Skeletal muscle cell (primary cell): ENCODE data around the gene USP40.

Experiments
- DNase-seq: peaks from one replicate; pipeline ENCODE4 v3.0.0-alpha.2; 2010; ENCODE audit warnings: low read depth
- H3K4me3 ChIP-seq: 2 replicates; pipeline ENCODE4 v1.5.1; 2011; ENCODE audit warnings: low read depth, mild to moderate bottlenecking, control low read depth, low read length, moderate library complexity

Gene USP40

DNA sequence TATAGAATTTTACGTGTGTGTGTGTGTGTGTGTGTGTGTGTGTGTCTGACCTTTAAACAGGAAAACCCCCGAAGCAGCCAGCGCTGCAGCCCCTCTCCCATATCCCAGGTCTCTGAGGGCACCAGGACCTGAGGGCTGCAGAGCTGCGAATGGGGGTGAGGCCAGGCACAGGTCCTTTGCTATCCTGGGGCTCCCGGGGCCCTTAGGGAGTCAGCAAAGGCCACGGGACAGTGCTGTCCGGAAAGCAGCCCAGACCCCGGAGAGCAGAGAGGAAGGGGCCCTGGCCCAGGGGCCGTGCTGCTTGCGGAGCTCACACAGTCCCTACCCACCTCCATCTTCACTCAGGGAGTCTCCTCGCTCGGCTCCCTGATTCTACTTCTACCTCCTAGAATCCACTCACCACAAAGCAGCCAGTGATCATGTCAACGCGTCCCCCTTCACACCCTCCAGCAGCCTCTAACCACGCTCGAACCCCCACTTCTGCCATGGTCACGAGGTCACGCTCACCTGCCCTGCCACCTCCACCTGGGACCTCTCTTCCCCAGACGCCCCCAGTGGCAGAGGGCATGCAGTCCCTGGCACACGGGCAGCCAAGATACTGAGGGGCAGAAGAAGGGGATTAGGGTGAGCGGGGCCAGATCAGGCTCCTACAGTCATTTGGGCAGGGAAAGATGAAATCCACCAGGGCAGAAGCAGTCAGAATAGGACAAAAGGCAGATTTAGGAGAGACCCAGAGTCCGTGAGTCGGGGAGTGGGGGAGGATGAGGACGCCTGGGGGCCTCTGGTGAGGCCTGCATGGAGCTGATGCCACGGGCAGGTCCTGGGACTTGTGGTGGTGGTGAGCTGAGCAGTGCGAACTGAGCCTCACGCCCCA is 86.7 kb downstream of the USP40 start:
- no peak for DNase-seq
- no peak overlapping the region for H3K4me3 ChIP-seq

DNA sequence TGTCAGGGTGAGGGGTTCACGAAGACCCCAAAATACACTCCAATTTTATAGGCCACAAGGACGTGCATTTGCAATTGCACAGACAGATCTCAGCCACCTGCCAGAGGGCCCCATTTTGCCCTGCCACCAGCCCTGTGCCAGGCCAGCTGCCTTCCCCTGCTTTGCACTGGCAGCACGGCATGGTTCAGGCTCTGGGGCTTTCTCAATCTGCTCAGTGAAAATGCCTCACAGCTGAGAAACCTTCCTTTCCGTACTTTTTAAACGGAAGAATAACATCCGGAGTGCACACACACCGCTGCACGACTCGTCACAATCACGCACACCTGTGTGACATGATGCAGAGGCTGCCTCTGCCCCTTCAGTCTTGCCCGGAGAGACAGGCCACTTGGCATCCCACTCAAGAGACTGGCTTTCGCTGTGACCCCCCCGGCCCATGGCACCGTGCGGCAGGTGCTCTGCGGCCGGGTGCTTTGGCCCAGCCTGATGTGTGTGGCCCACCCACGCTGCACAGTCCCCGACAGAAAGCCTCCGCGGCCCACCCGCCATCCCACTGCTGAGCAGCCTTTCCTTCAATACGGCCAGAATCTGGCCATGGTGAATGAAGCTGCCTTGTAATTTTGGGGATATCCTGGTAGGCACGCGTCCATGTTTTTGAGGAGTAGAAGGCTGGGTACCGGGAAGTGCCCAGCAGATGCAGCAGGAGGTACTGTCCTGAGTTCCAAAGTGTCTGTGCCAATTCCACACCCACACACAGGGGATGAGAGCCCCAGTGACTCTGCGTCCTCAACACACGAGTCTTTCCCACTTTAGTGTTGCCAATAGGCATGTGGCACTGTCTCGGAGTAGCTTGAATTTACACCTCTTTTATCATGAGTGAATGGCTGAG is 88.8 kb downstream of the USP40 start:
- H3K4me3 ChIP-seq = no peak overlapping the region
- DNase-seq = no peak

DNA sequence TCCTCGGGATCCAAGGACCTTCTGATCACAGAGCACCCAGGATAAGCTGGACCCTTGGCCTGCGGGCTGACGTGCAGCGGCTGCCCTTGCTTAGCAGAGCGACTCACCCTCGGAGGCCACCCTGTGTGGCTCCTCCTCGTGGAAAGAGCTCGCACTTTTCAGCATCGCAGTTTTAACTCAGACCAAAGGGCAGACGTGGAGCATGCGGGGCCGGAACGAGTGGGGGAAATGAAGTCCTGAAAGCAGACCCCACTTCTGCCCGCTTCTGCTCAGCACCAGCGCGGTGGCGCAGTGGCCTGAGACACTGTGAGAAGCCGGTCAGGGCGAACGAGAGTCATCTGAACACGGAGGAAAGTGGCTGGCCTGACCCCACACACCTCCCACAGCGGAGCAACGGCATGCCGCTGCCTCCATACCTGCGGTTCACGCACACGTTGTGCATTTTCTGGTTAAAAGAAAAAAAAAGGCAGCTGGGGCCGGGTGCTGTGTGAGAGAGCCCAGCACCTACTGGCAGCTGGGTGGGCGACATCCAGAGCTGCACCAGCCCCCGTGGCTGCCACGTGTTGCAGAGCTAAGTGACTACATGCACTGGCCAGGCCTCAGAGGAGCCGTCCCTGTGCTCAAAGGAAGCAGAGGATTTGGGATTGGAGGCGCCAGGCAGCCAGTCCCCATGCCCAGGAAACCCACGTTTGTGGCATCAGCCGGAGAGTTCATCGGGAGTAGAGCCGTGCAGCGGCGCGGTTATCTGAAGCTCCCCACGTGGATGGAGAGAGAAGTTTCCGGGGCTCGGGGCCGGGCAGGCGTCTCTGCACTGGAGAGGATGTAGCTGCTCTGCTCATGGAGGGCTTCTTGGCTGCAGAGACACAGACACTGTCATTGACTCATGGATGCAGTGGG is 89.7 kb downstream of the USP40 start:
- H3K4me3 ChIP-seq = no peak overlapping the region
- no peak for DNase-seq

- DNase-seq = no peak
- no peak overlapping the region for H3K4me3 ChIP-seq
These were observed 90.5 kb downstream of the USP40 start for GRCh38 chr2:233476063-233476410.

- no peak for DNase-seq
- H3K4me3 ChIP-seq = no peak overlapping the region
These were observed 92.0 kb downstream of the USP40 start for GRCh38 chr2:233474308-233475160.

GRCh38 chr2:233473878-233474277 is 92.7 kb downstream of the USP40 start:
- H3K4me3 ChIP-seq = no peak overlapping the region
- DNase-seq = no peak

DNA sequence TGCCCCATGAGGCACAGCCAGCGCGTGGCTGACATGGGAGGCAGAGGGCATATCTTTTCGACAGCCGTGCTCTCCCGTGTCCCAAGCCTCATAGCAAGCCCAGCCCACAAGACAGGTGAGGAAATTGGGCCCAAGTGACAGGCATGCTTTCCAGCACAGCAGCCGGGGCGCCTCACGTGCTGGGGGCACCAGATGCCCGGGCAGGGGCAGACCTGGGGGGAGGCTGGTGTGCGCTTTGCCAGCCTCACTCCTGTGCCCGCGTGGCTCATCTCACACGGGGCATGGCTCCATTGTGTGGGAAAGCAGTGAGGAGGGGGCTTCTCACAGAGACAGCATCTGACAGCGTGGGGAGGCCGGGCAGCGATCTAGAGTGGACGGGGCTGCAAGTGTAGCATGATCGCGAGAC is 93.2 kb downstream of the USP40 start:
- no peak overlapping the region for H3K4me3 ChIP-seq
- no peak for DNase-seq

GRCh38 chr2:233471291-233472035 is 95.1 kb downstream of the USP40 start:
- no peak overlapping the region for H3K4me3 ChIP-seq
- DNase-seq = no peak

GRCh38 chr2:233470839-233471238 is 95.7 kb downstream of the USP40 start:
- no peak overlapping the region for H3K4me3 ChIP-seq
- DNase-seq = no peak

DNA sequence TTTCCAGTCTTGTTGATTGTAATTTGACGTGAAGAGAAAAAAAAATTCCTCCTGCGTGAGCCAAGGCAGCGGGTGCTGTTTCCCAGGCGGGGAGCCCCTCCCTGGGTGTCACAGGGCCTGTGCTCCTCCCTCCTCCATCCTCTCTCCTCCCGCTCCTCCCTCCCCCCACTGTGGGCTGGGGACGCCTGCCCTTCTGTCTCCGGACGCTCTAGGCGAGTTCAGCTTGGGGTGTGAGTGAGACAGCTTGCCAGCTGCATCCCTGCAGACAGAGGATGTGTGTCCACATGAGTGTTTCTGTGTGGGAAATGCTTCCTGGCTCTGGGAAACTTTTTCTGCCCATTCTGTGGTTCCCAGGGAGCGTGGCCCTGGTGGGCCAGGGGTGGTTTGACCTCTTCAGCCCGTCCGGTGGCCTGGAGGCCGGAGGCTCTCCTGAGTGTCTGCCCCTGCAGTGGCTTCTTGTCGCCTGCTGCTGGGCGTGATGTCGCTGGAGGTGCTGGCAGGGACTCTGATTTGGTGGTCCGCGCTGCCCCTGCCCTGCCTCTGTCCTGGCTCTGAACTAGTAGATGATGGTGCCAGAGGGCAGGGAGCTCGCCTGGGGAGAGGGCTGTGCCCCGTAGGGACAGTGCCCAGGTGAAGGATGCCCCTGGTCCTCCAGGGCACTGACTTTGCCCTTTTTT is 96.4 kb downstream of the USP40 start:
- H3K4me3 ChIP-seq = no peak overlapping the region
- DNase-seq = no peak

GRCh38 chr2:233469261-233470010 is 97.1 kb downstream of the USP40 start:
- no peak for DNase-seq
- no peak overlapping the region for H3K4me3 ChIP-seq

GRCh38 chr2:233468741-233469110 is 97.9 kb downstream of the USP40 start:
- no peak for DNase-seq
- H3K4me3 ChIP-seq = no peak overlapping the region

- no peak overlapping the region for H3K4me3 ChIP-seq
- DNase-seq = no peak
These were observed 98.4 kb downstream of the USP40 start for GRCh38 chr2:233468047-233468740.

DNA sequence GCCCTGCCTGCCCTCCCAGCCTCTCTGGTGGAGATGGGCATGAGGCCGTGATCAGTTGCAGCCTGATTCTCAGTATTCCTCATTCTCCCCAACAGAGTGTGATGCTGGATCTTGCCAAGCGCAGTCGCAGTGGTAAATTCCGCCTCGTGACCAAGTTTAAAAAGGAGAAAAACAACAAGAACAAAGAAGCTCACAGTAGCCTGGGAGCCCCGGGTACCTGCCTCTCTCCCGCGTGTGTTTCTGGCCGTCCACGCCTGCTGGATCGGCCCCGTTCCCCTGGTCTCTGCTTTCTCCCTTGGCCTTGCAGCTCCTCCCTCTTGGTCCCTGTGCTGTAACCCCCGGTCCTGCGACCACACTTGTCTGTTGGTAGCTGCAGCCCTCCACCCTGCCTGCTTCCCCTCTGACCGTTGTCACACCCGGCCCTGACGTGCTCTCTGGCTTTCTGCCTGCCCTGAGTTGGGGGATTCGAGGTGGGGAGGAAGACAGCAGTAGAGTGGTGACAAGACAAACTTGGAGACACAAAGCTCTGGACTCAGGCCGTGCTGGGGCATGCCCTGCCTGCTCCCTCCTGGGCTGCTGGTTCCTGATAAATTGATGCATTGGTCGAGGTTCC is 99.5 kb downstream of the USP40 start:
- no peak overlapping the region for H3K4me3 ChIP-seq
- DNase-seq = no peak

GRCh38 chr2:233464531-233465240 is 101.9 kb downstream of the USP40 start:
- H3K4me3 ChIP-seq = no peak overlapping the region
- DNase-seq = no peak
